NCI-H187 (cell line): ENCODE data around the gene TRPV2.
"Not testable (repeated sequence)": the region's sequence is repeated elsewhere in the genome, so short reads cannot be mapped to it uniquely, and the experiment has no call there.

Source experiments
- DNase-seq, 2 experiments: peaks; one replicate each; lab custom pipeline; 2025; lab: John Stamatoyannopoulos, UW

Gene TRPV2

GRCh38 chr17:16415031-16415924, at the start of gene TRPV2:
TSS of gene TRPV2 (plus strand) at chr17:16415571. CDS start at chr17:16417669, 2,098 bp downstream.
- DNase-seq = no peak

DNA sequence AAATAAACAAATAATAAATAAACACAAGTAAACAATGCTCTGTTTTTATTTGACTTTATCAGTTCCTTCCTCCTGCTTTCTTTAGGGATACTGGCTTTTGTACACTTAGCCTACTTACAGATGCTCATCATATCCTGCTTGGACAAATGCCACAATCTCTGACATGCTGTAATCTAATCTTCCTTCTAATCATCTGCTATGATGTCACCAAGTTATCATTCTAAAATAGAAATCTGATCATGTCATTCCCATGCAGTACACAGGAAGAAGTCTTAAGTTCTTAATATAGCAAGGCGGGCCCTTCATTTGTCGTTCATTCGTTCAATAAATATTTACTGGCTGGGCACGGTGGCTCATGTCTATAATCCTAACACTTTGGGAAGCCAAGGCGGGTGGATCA, 43.6 kb upstream of the TRPV2 start:
- no peak for DNase-seq

- DNase-seq = no peak
Measured at GRCh38 chr17:16374146-16374938, 41.0 kb upstream of the TRPV2 start.

- DNase-seq = no peak
Measured at GRCh38 chr17:16377941-16378341, 37.4 kb upstream of the TRPV2 start.

- DNase-seq = no peak
Measured at GRCh38 chr17:16378636-16379282, 36.6 kb upstream of the TRPV2 start.

GRCh38 chr17:16379654-16380053, 35.7 kb upstream of the TRPV2 start:
- DNase-seq = no peak

DNA sequence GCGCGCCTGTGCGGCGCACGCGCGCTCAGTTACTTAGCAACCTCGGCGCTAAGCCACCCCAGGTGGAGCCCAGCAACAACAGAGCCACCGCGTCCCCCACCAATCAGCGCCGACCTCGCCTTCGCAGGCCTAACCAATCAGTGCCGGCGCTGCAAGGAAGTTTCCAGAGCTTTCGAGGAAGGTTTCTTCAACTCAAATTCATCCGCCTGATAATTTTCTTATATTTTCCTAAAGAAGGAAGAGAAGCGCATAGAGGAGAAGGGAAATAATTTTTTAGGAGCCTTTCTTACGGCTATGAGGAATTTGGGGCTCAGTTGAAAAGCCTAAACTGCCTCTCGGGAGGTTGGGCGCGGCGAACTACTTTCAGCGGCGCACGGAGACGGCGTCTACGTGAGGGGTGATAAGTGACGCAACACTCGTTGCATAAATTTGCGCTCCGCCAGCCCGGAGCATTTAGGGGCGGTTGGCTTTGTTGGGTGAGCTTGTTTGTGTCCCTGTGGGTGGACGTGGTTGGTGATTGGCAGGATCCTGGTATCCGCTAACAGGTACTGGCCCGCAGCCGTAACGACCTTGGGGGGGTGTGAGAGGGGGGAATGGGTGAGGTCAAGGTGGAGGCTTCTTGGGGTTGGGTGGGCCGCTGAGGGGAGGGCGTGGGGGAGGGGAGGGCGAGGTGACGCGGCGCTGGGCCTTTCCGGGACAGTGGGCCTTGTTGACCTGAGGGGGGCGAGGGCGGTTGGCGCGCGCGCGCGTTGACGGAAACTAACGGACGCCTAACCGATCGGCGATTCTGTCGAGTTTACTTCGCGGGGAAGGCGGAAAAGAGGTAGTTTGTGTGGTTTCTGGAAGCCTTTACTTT, 34.5 kb upstream of the TRPV2 start, which contains the start of gene UBB:
UBB (plus strand) TSS at position 452 of the 856 bp plus-strand sequence. CDS start 817 bp downstream, outside the sequence.
- DNase-seq = peak; percentile 82 to 91

DNA sequence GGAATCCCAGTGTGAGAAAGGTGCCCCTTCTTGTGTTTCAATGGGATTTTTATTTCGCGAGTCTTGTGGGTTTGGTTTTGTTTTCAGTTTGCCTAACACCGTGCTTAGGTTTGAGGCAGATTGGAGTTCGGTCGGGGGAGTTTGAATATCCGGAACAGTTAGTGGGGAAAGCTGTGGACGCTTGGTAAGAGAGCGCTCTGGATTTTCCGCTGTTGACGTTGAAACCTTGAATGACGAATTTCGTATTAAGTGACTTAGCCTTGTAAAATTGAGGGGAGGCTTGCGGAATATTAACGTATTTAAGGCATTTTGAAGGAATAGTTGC, 33.9 kb upstream of the TRPV2 start:
- no peak for DNase-seq

DNA sequence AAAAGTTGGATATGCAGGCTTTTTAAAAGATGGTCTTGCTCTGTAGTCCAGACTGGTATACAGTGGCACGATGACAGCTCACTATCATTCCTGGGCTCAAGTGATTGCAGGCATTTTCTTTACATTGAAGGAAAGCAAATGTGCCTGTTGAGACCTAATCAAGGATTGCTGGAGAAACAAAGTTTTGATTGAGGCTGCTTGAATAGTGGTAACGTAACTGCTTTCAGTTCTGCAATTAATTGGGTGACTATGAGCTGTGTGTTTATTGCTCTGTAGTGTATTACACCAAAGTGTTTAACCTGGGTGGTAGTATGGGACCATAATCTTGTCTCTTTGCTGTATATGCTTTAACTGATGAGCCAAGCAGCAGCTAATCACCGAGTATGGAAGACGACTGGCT, 32.2 kb upstream of the TRPV2 start:
- no peak for DNase-seq

DNA sequence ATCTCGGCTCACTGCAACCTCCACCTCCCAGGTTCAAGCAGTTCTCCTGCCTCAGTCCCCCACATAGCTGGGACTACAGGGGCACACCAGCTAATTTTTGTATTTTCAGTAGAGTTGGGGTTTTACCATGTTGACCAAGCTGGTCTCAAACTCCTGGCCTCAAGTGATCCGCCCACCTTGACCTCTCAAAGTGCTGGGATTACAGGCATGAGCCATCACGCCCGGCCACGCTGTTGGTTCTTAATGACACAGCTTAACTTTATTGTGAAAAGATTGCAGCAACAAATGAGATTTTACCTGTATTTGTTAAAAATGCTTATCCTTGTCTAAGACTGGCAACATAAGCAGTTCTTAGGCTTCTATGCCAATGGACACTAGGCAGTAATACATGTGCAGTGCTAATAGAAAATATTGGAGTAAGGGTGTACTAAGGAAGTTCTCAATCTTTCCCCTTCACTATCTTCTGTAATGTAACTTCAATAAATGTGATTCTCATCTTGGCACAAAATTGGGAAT, 31.5 kb upstream of the TRPV2 start:
- DNase-seq = no peak

DNA sequence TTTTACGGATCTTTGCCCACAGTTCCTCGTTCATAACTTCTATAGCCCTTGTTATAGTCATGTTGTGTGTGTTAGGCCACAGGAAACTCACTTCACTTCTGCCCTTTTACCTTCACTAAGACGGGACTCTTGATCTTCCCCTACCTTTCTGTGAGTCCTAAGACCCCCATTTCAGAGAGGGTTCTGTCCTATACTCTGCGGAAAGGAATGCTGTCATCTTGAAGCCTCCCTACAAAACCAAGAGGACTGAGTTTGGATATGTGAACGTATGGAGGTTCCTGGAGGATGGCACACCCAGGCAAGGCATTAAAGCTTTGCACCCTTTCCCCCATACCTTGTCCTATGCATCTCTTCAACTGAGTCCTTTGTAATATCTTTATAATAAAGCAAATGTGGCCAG, 30.8 kb upstream of the TRPV2 start:
- DNase-seq = no peak

DNA sequence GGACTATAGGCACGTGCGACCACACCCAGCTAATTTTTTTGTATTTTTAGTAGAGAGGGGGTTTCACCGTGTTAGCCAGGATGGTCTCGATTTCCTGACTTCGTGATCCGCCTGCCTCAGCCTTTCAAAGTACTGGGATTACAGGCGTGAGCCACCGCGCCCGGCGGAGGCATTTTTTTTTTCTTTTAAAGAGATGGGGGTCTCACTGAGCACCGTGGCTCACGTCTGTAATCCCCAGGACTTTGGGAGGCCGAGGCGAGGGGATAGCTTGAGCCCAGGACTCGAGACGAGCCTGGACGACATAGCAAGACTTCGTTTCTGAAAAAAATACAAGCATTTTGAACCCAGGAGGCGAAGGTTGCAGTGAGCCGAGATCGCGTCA, 29.3 kb upstream of the TRPV2 start:
- not testable (repeated sequence) for DNase-seq

DNA sequence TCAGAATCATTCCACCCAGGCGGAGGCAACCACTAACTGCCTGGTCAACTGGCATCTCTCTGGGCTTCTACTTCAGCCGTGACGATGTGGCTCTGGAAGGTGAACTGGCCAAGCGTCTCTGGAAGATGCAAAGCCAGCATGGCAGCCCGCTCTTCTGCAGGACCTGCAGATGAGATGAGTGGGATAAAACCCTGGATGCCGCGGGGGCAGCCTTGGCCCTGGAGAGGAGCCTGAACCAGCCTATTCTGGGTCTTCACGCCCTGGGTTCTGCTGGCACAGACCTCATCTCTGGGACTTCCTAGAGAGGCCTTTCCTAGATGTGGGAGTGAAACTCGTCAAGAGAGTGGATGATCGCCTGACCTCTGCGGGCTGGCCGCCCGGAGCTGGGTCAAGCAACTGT, 23.9 kb upstream of the TRPV2 start:
- no peak for DNase-seq

DNA sequence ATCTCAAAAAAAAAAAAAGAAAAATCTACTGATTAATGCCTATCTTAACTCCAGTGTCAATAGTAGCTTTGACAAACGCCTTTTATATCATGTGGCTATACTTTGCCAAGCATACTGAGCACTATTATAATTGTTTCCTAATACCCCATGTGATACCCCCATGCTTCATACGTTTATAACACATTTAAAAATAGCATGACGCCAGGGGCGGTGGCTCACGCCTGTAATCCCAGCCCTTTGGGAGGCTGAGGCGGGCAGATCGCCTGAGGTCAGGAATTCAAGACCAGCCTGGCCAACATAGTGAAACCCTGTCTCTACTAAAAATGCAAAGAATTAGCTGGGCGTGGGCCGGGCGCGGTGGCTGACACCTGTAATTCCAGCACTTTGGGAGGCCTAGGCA, 22.9 kb upstream of the TRPV2 start:
- not testable (repeated sequence) for DNase-seq

DNA sequence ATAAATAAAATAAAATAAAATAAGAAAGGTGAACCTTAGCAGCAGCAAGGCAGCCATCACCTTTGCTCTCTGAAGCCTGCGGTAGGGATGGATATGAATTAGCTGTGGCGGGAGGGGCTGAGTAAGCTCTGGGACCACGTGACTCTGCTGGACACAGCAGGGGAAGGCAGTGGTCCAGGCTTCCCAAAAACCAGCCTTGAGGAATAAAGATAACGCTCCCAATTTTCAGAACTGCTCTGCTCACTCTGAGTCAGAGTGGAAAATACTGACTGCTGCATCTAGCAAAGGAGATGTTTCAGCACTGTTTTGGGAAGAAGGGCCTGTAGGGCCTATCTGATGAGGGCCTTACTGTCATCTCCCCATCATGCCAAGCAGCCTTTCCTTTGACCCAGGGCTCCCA, 19.5 kb upstream of the TRPV2 start:
- DNase-seq = not testable (repeated sequence)

DNA sequence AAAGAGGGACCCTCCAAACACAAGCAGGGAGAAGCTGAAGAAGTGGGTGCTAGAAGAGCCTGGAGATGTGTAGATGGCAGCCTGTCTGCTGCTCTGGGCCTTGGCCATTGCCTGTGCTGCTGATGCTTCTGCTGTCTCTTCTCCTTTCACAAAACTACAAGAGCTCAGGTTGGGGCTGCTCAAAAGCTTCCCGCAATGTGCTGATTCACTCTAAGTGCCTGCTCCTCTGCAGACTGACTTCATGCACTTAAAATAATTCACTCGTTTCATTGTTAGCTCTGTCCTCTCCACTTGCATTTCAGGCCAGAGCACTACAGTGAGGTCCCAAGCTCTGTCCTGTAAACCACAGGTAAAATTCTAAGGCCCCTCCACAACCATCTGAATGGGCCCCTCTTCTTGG, 18.7 kb upstream of the TRPV2 start:
- not testable (repeated sequence) for DNase-seq

DNA sequence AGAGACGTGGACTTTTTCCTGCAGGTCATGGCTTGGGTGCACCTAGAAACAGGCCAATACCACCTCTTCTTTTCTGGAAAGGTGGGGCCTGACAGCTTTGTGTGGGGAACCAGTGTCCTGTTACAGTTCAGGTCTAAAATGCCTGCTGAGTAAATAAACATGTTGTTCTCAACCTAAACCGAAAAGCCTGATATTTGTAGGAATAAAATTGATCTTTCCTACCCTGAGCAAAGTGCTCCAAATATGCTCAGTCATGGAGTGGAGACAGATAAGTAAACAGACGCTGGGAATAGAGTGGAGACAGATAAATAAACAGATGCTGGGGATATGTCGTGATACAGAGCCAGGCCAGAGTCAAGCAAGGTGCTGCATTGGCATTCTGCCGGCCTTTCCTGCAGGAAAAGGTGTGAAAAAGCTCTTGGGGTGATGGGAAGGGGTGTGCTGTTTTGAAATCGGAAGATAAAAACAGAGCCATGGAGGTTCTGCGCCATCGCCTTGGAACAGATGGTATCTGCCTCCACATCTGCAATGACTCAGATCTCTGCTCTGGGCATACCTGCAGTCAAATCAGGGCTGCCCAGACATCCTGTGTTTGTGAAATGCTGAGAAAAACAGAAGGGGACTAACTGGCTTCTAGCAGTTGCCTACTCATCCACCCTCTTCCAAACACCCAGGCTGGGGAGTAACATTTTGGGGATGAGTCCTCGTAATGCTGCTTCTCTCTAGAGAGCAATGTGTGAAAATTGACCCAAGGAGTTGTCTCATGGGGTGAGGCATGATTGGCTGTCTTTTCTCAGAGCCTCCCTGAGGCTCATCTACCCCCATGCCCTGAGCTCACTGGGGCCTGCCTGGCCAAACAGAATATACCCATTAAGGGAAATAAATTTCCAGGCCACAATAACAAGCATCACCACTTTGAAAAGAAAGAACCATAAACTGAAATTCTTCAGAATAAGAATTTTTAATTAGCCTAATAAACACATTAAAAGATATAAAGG, 16.8 kb upstream of the TRPV2 start:
- no peak for DNase-seq

- not testable (repeated sequence) for DNase-seq
Measured at GRCh38 chr17:16403847-16404246, 11.5 kb upstream of the TRPV2 start.

- DNase-seq = no peak
Measured at GRCh38 chr17:16406742-16407674, 8.4 kb upstream of the TRPV2 start.
